Activated CD4-positive, alpha-beta T cell treated with anti-CD3 and anti-CD28 coated beads for 36 hours (primary cell): ENCODE results near the gene ATXN1. TPM values are rescaled to one million over a fixed set of nuclear protein-coding genes. Genes with fewer than 3 reads are reported as not detected.

Experiments used
- ATAC-seq: fragments of 200-7000 bp; cut with Tn5 transposase; one replicate; pipeline ENCODE4 v1.10.0; 2021; ENCODE audit warnings: mild to moderate bottlenecking, moderate library complexity
- CTCF ChIA-PET: fragments of 350-600 bp; sonication (Branson Sonifier 250); formaldehyde crosslinking; loops from one replicate; lab custom pipeline; 2021; ENCODE audit warnings: antibody characterized with exemption; lab: Charles Lee
- POLR2A ChIA-PET: fragments of 350-600 bp; sonication (Branson Sonifier 250); formaldehyde crosslinking; loops from one replicate; lab custom pipeline; 2021; ENCODE audit warnings: antibody characterized with exemption, inconsistent platforms; lab: Charles Lee
- DNase-seq: peaks from one replicate; pipeline ENCODE4 v3.0.0-alpha.2; 2020
- H3K27ac Mint-ChIP-seq: one replicate; pipeline ENCODE4 v1.8.0; 2021; ENCODE audit warnings: mixed read lengths
- H3K27me3 Mint-ChIP-seq: one replicate; pipeline ENCODE4 v1.8.0; 2021; ENCODE audit warnings: mixed read lengths
- H3K36me3 Mint-ChIP-seq: one replicate; pipeline ENCODE4 v1.8.0; 2021; ENCODE audit warnings: low read depth, mixed read lengths
- H3K4me1 Mint-ChIP-seq: one replicate; pipeline ENCODE4 v1.8.0; 2021; ENCODE audit warnings: mixed read lengths
- H3K4me3 Mint-ChIP-seq: one replicate; pipeline ENCODE4 v1.8.0; 2021; ENCODE audit warnings: mild to moderate bottlenecking, moderate library complexity, mixed read lengths
- H3K9me3 Mint-ChIP-seq: one replicate; pipeline ENCODE4 v1.8.0; 2021; ENCODE audit warnings: low read depth, mixed read lengths
- intact Hi-C, 2 experiments: fragments of 100-400 bp; cut with DNase I in 1 of 2; cut with micrococcal nuclease in 1 of 2; formaldehyde crosslinking; loops; one replicate each; pipeline versions ENCODE4 v1.14.2 to v1.15.1; 2022 to 2024; cut with DNase I, micrococcal nuclease
- total RNA-seq, 2 experiments: library from RNA; stranded (reverse); gene quantifications; one replicate each; pipeline ENCODE4 v1.2.3, GENCODE V29; 2021

The ATXN1 gene
- total RNA-seq, 2 experiments from 2014 or later: 19.8 to 22.8 TPM

DNA sequence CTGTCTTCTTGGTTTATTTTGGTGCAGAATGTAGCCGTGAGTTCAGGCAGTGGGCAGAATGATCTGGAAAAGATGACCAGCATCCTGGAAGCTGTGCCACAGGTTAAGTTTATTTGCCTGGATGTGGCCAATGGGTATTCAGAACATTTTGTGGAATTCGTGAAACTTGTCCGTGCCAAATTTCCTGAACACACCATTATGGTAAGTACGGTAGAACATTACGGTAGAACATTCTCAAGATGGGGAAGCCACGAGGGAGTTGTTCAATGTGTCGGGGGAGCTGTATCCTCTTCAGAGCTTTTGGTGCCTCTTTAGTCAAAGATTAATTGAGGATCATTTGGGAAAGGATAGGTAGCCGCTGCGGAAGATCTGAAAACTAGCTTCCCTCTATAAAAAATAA lies 506.7 kb downstream of the ATXN1 start:
- ATAC-seq: no peak
- CTCF ChIA-PET: no interaction called here

GRCh38 chr6:16253399-16254144 lies 507.7 kb downstream of the ATXN1 start:
- no peaks in the 10 kb centered on the region for H3K27me3 Mint-ChIP-seq
- no peak overlapping the region for H3K4me3 Mint-ChIP-seq
- intact Hi-C loops: no loop called here
- no peaks in the 10 kb centered on the region for H3K9me3 Mint-ChIP-seq
- H3K4me1 Mint-ChIP-seq: peaks cover 5% of the 10 kb centered on the region
- no peak overlapping the region for H3K27ac Mint-ChIP-seq
- ChIA-PET CTCF (no interaction called here), POLR2A (no interaction called here)
- H3K36me3 Mint-ChIP-seq: no peaks in the 10 kb centered on the region
- ATAC-seq (no peak), DNase-seq (no peak)

More for the DNA sequence above, 506.7 kb downstream of the ATXN1 start:
- Mint-ChIP-seq H3K27ac (no peak overlapping the region), H3K4me1 (peaks cover 5% of the 10 kb centered on the region), H3K27me3 (no peaks in the 10 kb centered on the region), H3K4me3 (no peak overlapping the region), H3K9me3 (no peaks in the 10 kb centered on the region), H3K36me3 (no peaks in the 10 kb centered on the region)
- no peak for DNase-seq
- POLR2A ChIA-PET: interaction anchor here (0.7 kb wide), 1 partner anchor 1541 kb away, joined by 7 read pairs; no protein-coding TSS in a partner anchor
- intact Hi-C loops: no loop called here

- Mint-ChIP-seq H3K9me3 (no peaks in the 10 kb centered on the region), H3K27ac (no peak overlapping the region), H3K4me1 (no peaks in the 10 kb centered on the region), H3K4me3 (no peak overlapping the region), H3K36me3 (no peaks in the 10 kb centered on the region), H3K27me3 (no peaks in the 10 kb centered on the region)
- CTCF ChIA-PET: no interaction called here
- no peak for DNase-seq
- POLR2A ChIA-PET: no interaction called here
- ATAC-seq: no peak
- intact Hi-C loops: no loop called here
Observed at GRCh38 chr6:16252686-16253299, 508.5 kb downstream of the ATXN1 start.

GRCh38 chr6:16251706-16252105 lies 509.6 kb downstream of the ATXN1 start:
- ChIA-PET CTCF (no interaction called here), POLR2A (no interaction called here)
- intact Hi-C loops: no loop called here
- DNase-seq (no peak), ATAC-seq (no peak)
- no peaks in the 10 kb centered on the region for H3K27me3 Mint-ChIP-seq
- no peak overlapping the region for H3K4me3 Mint-ChIP-seq
- H3K36me3 Mint-ChIP-seq: no peaks in the 10 kb centered on the region
- no peaks in the 10 kb centered on the region for H3K9me3 Mint-ChIP-seq
- no peak overlapping the region for H3K27ac Mint-ChIP-seq
- H3K4me1 Mint-ChIP-seq: no peaks in the 10 kb centered on the region

DNA sequence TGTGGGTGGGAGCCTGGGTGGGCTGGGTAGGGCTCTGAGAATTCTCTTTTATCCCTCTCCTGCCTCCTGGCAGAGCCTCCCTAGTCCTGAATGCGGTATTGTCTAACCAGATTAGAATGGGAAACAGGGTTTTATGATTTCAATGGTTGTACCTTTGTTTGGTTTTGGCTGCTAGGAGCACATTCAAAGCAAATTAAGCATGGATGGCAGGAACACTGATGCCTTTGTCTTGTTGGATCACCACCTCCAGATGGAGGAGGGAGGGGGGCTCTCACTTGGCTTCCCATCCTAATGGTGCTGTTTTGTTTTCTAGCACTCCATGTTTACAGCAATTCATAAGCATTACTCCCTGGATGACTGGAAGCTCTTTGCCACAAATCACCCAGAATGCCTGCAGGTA lies 511.3 kb downstream of the ATXN1 start:
- Mint-ChIP-seq H3K36me3 (no peaks in the 10 kb centered on the region), H3K27ac (no peak overlapping the region), H3K4me1 (no peaks in the 10 kb centered on the region), H3K9me3 (no peaks in the 10 kb centered on the region), H3K27me3 (no peaks in the 10 kb centered on the region), H3K4me3 (no peak overlapping the region)
- POLR2A ChIA-PET: no interaction called here
- CTCF ChIA-PET: no interaction called here
- no peak for ATAC-seq
- DNase-seq: no peak
- intact Hi-C loops: no loop called here
